Stomach (tissue), 4 donors: Measurements from ENCODE around the gene TREM2.

Experiments used
- POLR2A ChIP-seq, 4 donors: fragments of 450-650 bp; IDR thresholded peaks; one replicate each; pipeline ENCODE4 v1.6.1; 2016; ENCODE audit warnings: antibody characterized with exemption in 4 of 4, control low read depth in 2 of 4, mild to moderate bottlenecking in 1 of 4, moderate library complexity in 1 of 4
- TF ChIP-seq, protein P1 (sequence below), 7 experiments: fragments of 450-650 bp in 4 of 7; fragments of 200-600 bp in 3 of 7; sonication (generic) in 3 of 7; IDR thresholded peaks; one replicate each; pipeline ENCODE4 v1.5.1; 2016 to 2019; ENCODE audit warnings: antibody characterized with exemption in 7 of 7, control low read depth in 2 of 7, mild to moderate bottlenecking in 1 of 7

DNA sequence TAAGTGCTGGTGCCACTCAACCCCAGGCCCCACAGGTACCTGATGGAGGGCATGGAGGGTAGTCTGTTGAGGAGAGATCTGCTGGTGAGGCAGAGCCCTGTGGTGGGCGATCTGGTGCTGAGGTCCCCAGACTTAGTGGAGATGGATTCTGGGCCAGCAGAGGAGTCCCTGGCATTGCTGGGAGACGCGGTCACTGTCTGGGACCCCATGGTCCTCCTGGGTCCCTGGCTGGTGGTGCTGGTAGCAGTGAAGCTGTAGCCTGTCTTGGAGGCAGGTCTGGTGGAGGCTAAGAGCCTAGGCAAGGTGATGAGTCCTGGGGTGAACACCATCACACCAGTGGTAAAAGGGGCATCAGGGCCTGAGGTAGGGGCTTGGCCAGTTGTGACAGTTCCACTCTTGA, 31.5 kb upstream of the TREM2 start:
- TF ChIP-seq, protein P1, sequence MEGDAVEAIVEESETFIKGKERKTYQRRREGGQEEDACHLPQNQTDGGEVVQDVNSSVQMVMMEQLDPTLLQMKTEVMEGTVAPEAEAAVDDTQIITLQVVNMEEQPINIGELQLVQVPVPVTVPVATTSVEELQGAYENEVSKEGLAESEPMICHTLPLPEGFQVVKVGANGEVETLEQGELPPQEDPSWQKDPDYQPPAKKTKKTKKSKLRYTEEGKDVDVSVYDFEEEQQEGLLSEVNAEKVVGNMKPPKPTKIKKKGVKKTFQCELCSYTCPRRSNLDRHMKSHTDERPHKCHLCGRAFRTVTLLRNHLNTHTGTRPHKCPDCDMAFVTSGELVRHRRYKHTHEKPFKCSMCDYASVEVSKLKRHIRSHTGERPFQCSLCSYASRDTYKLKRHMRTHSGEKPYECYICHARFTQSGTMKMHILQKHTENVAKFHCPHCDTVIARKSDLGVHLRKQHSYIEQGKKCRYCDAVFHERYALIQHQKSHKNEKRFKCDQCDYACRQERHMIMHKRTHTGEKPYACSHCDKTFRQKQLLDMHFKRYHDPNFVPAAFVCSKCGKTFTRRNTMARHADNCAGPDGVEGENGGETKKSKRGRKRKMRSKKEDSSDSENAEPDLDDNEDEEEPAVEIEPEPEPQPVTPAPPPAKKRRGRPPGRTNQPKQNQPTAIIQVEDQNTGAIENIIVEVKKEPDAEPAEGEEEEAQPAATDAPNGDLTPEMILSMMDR (IDR thresholded peaks at IDR 0.05), result no peak
- TF ChIP-seq POLR2A (IDR thresholded peaks at IDR 0.05), result no peak
